ENCODE results near the gene SATB2.

The SATB2 gene

DNA sequence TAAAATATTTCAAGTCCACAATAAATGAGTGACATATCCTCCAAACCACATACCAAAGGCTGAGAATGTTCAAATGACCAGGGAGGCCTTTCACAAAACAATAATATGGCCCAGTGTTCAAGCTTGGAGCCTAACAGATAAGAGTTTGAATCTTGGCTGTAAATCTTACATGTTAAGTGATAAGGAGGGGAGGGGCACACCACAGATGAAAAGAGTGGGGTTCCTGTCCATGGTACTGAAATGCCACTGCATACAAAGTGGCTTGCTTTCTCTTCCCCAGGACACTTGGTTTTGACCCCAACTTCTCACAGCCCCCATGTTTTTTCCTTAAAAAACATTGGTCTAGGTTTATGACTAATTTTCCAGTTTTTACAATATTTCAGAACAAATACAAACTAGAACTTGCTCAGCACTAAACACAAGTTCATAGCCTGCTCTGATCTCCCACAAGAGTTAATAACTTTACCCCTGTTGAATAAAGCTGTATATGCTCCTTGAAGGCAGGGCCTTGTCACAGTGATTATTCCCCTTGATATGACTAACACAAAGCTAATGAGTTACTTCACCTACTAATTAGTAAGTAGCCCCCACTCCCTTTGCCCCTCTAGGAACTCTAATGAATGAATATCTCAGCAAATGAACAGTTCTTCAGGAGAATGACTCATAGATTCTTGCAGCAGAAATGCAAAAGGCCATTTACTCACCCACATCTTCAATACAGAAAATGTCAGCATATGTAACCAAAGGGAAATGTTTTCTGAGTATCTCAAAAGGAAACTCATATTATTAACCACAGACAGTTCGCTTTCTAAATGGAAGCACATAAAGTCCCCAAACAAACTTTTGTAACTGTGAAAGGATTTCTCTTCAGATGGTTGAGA lies 142.2 kb downstream of the SATB2 start:
- TF ChIP-seq CTCF (IDR thresholded peaks at IDR 0.05; ENCODE audit: extremely low read depth, insufficient read depth, missing control alignments): no peak
- DNase-seq (ENCODE audit: low spot score): no peak
- in situ Hi-C loops (cut with MboI; ENCODE audit: low pct_unique_long_range_greater_than_20kb, low sequenced_read_pairs, unreplicated experiment): no loop called here

DNA sequence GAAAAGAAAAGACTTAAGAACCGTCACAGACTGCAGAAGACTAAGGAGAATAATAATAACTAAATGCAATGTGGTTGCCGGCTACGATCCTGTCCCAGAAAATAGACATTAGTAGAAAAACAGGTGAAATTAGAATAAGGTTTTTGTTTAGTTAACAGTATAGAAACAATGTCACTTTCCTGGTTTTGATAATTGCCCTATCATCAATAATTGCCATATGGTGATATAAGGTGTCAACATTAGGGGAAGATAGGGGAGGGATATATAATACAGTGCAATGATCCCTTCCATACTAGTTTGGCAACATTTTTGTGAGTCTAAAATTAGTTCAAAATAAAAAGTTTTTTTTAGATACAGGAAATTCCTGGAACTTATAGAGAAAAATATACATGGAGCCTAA lies 144.8 kb downstream of the SATB2 start:
- TF ChIP-seq CTCF (IDR thresholded peaks at IDR 0.05; ENCODE audit: extremely low read depth, insufficient read depth, missing control alignments): no peak
- DNase-seq (ENCODE audit: low spot score): no peak
- in situ Hi-C loops (cut with MboI; ENCODE audit: low pct_unique_long_range_greater_than_20kb, low sequenced_read_pairs, unreplicated experiment): no loop called here

DNA sequence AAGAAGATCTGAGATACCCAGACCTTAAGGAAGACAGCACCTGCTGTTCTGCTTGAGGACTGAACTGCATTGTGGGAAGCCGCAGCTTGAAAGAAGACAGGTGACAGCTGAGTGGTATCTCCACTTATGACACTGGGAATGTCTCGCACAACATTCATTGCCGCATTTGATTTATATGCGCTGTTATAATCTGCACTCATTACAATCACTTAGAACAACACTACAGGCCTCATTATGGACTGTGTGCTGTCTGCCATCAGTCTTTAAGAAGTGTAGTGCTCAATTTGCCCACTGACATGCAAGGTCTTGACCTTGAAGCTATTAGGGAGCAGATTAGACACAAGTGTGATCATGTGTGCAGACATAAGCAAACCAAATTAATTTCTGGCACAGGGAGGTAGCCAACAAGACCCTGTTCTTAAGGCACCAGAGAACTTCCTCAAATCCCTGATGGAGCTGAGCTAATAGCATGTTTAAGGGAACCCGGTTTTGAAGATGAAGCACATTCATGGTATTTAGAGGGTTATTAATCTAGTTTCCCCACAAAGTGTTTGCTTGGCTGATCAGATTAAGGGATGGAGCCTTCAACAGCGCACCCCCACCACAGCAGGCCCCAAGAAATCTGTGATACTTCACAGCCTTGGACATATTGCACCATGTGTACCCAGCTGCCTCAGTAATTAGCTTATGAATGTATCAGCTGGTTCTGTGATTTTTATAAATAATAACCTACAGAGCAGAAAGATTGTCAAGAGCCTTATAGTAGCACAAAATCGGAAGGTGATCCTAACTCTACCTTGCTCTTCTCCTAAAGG lies 146.8 kb downstream of the SATB2 start:
- DNase-seq (ENCODE audit: low spot score): no peak
- in situ Hi-C loops (cut with MboI; ENCODE audit: low pct_unique_long_range_greater_than_20kb, low sequenced_read_pairs, unreplicated experiment): no loop called here
- TF ChIP-seq CTCF (IDR thresholded peaks at IDR 0.05; ENCODE audit: extremely low read depth, insufficient read depth, missing control alignments): no peak

DNA sequence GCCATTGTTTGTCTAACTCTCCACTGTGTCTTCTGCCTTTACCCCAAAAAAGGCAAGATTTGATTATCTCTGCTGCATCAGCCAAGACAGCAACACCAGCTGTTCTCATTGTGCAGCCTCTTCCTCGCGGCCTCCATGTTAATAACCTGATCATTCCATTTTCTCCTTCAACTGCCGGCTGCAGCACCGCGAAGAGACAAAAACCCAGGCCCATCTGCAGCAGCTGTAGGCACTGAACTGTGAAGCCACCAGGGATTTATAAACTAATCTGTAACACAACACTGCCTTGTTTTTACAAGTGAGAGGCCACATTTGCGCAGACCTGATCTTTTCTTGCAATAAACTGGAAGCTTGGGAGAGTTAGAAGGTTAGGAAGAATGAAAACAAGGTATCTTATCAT lies 147.8 kb downstream of the SATB2 start:
- in situ Hi-C loops (cut with MboI; ENCODE audit: low pct_unique_long_range_greater_than_20kb, low sequenced_read_pairs, unreplicated experiment): no loop called here
- TF ChIP-seq CTCF (IDR thresholded peaks at IDR 0.05; ENCODE audit: extremely low read depth, insufficient read depth, missing control alignments): no peak
- DNase-seq (ENCODE audit: low spot score): no peak

- no peak for TF ChIP-seq CTCF (IDR thresholded peaks at IDR 0.05; ENCODE audit: extremely low read depth, insufficient read depth, missing control alignments)
- in situ Hi-C loops (cut with MboI; ENCODE audit: low pct_unique_long_range_greater_than_20kb, low sequenced_read_pairs, unreplicated experiment): no loop called here
- no peak for DNase-seq (ENCODE audit: low spot score)
Measured at GRCh38 chr2:199309411-199309810, 148.3 kb downstream of the SATB2 start.

- no peak for DNase-seq (ENCODE audit: low spot score)
- in situ Hi-C loops (cut with MboI; ENCODE audit: low pct_unique_long_range_greater_than_20kb, low sequenced_read_pairs, unreplicated experiment): no loop called here
- no peak for TF ChIP-seq CTCF (IDR thresholded peaks at IDR 0.05; ENCODE audit: extremely low read depth, insufficient read depth, missing control alignments)
Measured at GRCh38 chr2:199308567-199308966, 149.2 kb downstream of the SATB2 start.
